Neural progenitor cell (in vitro differentiated cells): Measurements from ENCODE around the gene PSMA7.

Experiments used
- CTCF ChIP-seq: fragments of 200-600 bp; sonication (generic); IDR thresholded peaks from 2 replicates; pipeline ENCODE4 v1.5.1; 2017; ENCODE audit warnings: antibody characterized with exemption, mild to moderate bottlenecking
- EZH2 ChIP-seq: fragments of 200-600 bp; sonication (generic); IDR thresholded peaks from 2 replicates; pipeline ENCODE4 v1.6.1; 2017; ENCODE audit warnings: antibody characterized with exemption, mild to moderate bottlenecking, moderate library complexity

GRCh38 chr20:62104234-62104789 is 38.9 kb downstream of the PSMA7 start:
- TF ChIP-seq CTCF (no peak), EZH2 (no peak)
